K562 (cell line): ENCODE data around the gene FN3K. TPM values are rescaled to one million over a fixed set of nuclear protein-coding genes. Genes with fewer than 3 reads are reported as not detected.

Source experiments
- ADNP ChIP-seq: fragments of 200-800 bp; sonication (Bioruptor generic); IDR thresholded peaks from 2 replicates; pipeline ENCODE4 v1.6.1; 2016; ENCODE audit warnings: missing genetic modification characterization, missing compliant biosample characterization
- BHLHE40 ChIP-seq: IDR thresholded peaks from 2 replicates; pipeline ENCODE4 v1.6.1; 2011; ENCODE audit warnings: low read length, improper control_type of control experiment
- CAMTA2 ChIP-seq: fragments of 250-450 bp; sonication (Bioruptor Pico); conservative IDR thresholded peaks from 2 replicates; pipeline ENCODE4 v1.5.1; 2022
- CBFA2T3 ChIP-seq: fragments of 450-650 bp; IDR thresholded peaks from 2 replicates; pipeline ENCODE4 v1.6.1; 2017
- CSDE1 ChIP-seq, 2 experiments: fragments of 450-650 bp; IDR thresholded peaks; 2 replicates each; pipeline ENCODE4 v1.6.1; 2016; ENCODE audit warnings: mild to moderate bottlenecking in 1 of 2
- DDX20 ChIP-seq: fragments of 450-650 bp; IDR thresholded peaks from 2 replicates; pipeline ENCODE4 v1.6.1; 2016; ENCODE audit warnings: missing genetic modification characterization, low read depth, mild to moderate bottlenecking, missing compliant biosample characterization, moderate library complexity
- ELF1 ChIP-seq: fragments of 200-800 bp; sonication (Bioruptor generic); IDR thresholded peaks from 2 replicates; pipeline ENCODE4 v1.6.1; 2016; ENCODE audit warnings: missing genetic modification characterization, missing compliant biosample characterization
- FOXP1 ChIP-seq: sonication (generic); formaldehyde crosslinking; IDR thresholded peaks from 2 replicates; pipeline ENCODE4 v1.8.0; 2022; ENCODE audit warnings: mild to moderate bottlenecking, missing genetic modification reagents
- HNRNPL ChIP-seq: fragments of 200-400 bp; formaldehyde crosslinking; IDR thresholded peaks from 2 replicates; pipeline ENCODE4 v1.6.1; 2017; ENCODE audit warnings: low read depth, mild to moderate bottlenecking, low read length
- KAT7 ChIP-seq: sonication (generic); formaldehyde crosslinking; IDR thresholded peaks from 2 replicates; pipeline ENCODE4 v1.8.0; 2022; ENCODE audit warnings: missing genetic modification reagents, mild to moderate bottlenecking, borderline replicate concordance
- KDM5B ChIP-seq: fragments of 200-600 bp; sonication (generic); IDR thresholded peaks from 2 replicates; pipeline ENCODE4 v1.6.1; 2012; ENCODE audit warnings: low read depth, mild to moderate bottlenecking, moderate library complexity, low read length, control low read depth, inconsistent platforms; ENCODE audit not compliant: insufficient replicate concordance
- NFE2 ChIP-seq: IDR thresholded peaks from 2 replicates; pipeline ENCODE4 v1.6.1; 2014; ENCODE audit warnings: antibody characterized with exemption, low read depth
- SIRT6 ChIP-seq: IDR thresholded peaks from one replicate; pipeline ENCODE4 v1.6.1; 2012; ENCODE audit warnings: low read depth, mild to moderate bottlenecking, control low read depth, inconsistent platforms, low read length, moderate library complexity
- STAG1 ChIP-seq: sonication (generic); formaldehyde crosslinking; IDR thresholded peaks from 2 replicates; pipeline ENCODE4 v1.5.0; 2020; ENCODE audit warnings: missing genetic modification reagents, borderline replicate concordance
- WHSC1 ChIP-seq: IDR thresholded peaks from one replicate; pipeline ENCODE4 v1.6.1; 2012; ENCODE audit warnings: low read length, control low read depth, inconsistent platforms
- ZBTB7A ChIP-seq: IDR thresholded peaks from 2 replicates; pipeline ENCODE4 v1.6.1; 2011; ENCODE audit warnings: low read depth, mild to moderate bottlenecking, low read length, moderate library complexity, borderline replicate concordance; ENCODE audit not compliant: control insufficient read depth
- ZNF217 ChIP-seq: sonication (generic); formaldehyde crosslinking; IDR thresholded peaks from 2 replicates; pipeline ENCODE4 v1.8.0; 2022; ENCODE audit warnings: mild to moderate bottlenecking, missing genetic modification reagents
- polyA plus RNA-seq, 8 experiments: library from polyadenylated mRNA; depleted of rRNA in 4 of 8; stranded (reverse) in 5 of 8; unstranded in 3 of 8; fragments of >200 nt; fragmentation: Nextera tagmentation in 2 of 8; fragmentation: Illumina TruSeq in 1 of 8; extraction: Ambion mirVana in 2 of 8; extraction: Trizol in 1 of 8; gene quantifications; 2 replicates each; pipeline versions ENCODE4 v1.2.1 to v1.2.3, GENCODE V29; 2011 to 2014; ENCODE audit warnings: inconsistent platforms in 1 of 8, missing spikeins in 1 of 8
- total RNA-seq, 7 experiments: library from RNA; depleted of rRNA in 6 of 7; stranded (reverse); fragments of >200 nt in 6 of 7; fragmentation: Illumina TruSeq in 2 of 7; extraction: Trizol in 2 of 7; gene quantifications; 2 replicates each; pipeline versions ENCODE4 v1.2.1 to v1.2.3, GENCODE V29; 2011 to 2021; ENCODE audit warnings: low replicate concordance in 1 of 7
- TF ChIP-seq, protein P1 (sequence below): fragments of 250-450 bp; sonication (Bioruptor Pico); IDR thresholded peaks from 2 replicates; pipeline ENCODE4 v1.5.0; 2021; ENCODE audit warnings: mild to moderate bottlenecking, moderate library complexity
- TF ChIP-seq, protein P2 (sequence below): conservative IDR thresholded peaks from 2 replicates; pipeline ENCODE4 v1.6.1; 2011; ENCODE audit warnings: low read depth, mild to moderate bottlenecking, low read length; ENCODE audit not compliant: control insufficient read depth
- TF ChIP-seq, protein P3 (sequence below): sonication (generic); formaldehyde crosslinking; IDR thresholded peaks from 2 replicates; pipeline ENCODE4 v1.5.0; 2020; ENCODE audit warnings: missing genetic modification reagents
- TF ChIP-seq, protein P4 (sequence below): IDR thresholded peaks from 2 replicates; pipeline ENCODE4 v1.6.1; 2011; ENCODE audit warnings: borderline replicate concordance, low read depth, mild to moderate bottlenecking, moderate library complexity, low read length; ENCODE audit not compliant: insufficient read depth, poor library complexity, severe bottlenecking

FN3K gene
- total and polyA plus RNA-seq, 9 of the 15 experiments (the other 6 are each of a cell fraction or from before 2014, with no cell fraction given): 0.08 to 22.7 (median 3.8) TPM

DNA sequence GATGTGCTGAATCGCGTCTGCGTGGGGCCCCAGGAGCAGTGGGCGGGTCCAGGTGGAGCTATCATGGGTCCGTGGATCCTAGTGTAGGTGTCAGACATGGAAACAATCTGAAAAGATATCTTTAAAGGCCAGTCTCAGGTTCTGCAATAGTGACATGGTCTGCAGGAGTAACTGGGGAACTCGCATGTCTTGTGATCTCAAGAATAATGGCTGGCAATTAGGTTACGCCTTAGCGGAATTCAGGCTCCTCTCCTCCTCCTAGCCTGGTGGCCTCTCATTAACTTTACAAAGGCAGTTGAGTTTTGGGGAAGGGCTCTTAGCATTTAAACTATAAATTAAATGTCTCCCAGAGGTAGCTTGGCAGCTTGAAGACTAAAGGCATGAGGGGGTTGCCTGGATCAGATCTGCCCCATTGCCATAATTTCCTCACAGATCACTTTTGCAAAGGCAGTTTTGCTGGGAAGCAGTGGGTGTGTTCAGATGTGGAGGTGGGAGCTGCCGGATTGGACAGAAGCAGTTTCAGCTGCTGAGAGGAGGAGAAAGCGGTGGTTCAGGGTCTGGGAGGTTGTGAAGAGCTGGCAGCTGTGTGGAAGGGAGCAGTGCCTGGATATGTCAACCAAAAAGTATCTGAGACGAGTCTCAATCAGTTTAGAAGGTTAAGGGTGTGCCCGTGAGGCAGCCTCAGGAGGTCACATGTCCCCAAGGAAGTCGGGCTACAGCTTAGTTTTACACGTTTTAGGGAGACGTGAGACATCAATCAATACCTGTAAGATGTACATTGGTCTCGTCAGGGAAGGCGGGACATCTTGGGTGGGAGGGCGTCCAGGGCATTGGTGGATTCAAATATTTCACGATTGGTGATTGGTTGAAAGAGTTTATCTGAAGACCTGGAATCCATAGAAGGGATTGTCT is 19.1 kb downstream of the FN3K start (continued):
- TF ChIP-seq, protein P1, sequence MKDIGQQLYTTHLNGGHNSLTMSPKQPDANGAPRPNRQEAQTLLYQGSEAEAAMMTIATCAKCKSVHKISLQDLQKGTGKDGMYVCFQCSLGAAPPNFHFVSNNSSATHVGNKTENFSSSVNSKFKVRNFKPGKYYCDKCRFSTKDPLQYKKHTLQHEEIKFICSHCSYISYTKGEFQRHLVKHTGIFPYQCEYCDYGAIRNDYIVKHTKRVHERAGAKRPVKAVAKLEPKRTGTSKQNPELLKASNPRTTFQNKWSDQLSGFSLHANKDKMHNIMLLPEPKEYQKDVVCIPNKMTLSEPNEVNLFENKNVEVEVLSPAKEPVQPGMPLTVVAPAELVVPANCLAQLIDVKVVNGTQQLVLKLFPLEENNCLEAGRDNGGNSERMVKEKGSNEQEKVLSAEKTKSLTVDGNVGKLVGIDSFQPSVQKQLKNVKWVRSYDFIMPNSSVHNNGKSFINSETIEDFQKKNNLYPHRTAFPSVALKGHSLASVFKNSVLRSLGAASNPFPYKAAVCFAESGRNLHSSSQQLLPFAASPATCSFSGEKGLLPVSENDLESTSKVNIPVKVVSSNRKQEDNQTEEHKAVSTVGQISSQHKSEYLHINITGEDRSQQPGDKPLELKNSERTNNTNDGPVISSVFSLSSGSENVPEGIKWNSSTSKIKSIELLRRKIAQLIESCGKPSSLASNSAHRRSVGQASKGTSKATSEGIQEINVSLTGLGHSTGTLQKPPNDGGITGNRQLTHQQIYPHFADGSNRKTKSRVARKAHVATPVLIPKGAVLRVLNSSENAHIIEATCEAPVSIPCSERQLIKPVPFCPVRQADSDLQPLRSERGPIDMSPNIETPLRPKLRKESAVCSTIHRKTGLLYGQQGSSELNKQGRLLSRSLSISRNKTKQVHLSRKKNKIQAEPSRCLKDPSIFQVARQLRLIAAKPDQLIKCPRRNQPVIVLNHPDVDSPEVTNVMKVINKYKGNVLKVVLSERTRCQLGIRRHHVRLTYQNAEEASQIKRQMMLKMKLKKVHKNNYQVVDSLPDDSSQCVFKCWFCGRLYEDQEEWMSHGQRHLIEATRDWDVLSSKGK (CRISPR knock-in tag): no peak
- no peak for TF ChIP-seq ZBTB7A
- TF ChIP-seq, protein P2, sequence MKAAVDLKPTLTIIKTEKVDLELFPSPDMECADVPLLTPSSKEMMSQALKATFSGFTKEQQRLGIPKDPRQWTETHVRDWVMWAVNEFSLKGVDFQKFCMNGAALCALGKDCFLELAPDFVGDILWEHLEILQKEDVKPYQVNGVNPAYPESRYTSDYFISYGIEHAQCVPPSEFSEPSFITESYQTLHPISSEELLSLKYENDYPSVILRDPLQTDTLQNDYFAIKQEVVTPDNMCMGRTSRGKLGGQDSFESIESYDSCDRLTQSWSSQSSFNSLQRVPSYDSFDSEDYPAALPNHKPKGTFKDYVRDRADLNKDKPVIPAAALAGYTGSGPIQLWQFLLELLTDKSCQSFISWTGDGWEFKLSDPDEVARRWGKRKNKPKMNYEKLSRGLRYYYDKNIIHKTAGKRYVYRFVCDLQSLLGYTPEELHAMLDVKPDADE: no peak
- no peak for TF ChIP-seq SIRT6
- no peak for TF ChIP-seq KDM5B
- TF ChIP-seq KAT7 (CRISPR knock-in tag): no peak
- no peak for TF ChIP-seq CSDE1 (IDR thresholded peaks at IDR 0.05)
- no peak for TF ChIP-seq CAMTA2
- no peak for TF ChIP-seq HNRNPL
- TF ChIP-seq WHSC1: no peak
- TF ChIP-seq STAG1 (CRISPR knock-in tag): no peak
- peak; percentile 67 for TF ChIP-seq BHLHE40
- no peak for TF ChIP-seq DDX20 (tag)
- no peak for TF ChIP-seq NFE2
- TF ChIP-seq, protein P3, sequence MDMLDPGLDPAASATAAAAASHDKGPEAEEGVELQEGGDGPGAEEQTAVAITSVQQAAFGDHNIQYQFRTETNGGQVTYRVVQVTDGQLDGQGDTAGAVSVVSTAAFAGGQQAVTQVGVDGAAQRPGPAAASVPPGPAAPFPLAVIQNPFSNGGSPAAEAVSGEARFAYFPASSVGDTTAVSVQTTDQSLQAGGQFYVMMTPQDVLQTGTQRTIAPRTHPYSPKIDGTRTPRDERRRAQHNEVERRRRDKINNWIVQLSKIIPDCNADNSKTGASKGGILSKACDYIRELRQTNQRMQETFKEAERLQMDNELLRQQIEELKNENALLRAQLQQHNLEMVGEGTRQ: peak; percentile 76
- TF ChIP-seq ZNF217 (CRISPR knock-in tag): no peak
- no peak for TF ChIP-seq ELF1 (tag)
- TF ChIP-seq CBFA2T3: no peak
- TF ChIP-seq, protein P4, sequence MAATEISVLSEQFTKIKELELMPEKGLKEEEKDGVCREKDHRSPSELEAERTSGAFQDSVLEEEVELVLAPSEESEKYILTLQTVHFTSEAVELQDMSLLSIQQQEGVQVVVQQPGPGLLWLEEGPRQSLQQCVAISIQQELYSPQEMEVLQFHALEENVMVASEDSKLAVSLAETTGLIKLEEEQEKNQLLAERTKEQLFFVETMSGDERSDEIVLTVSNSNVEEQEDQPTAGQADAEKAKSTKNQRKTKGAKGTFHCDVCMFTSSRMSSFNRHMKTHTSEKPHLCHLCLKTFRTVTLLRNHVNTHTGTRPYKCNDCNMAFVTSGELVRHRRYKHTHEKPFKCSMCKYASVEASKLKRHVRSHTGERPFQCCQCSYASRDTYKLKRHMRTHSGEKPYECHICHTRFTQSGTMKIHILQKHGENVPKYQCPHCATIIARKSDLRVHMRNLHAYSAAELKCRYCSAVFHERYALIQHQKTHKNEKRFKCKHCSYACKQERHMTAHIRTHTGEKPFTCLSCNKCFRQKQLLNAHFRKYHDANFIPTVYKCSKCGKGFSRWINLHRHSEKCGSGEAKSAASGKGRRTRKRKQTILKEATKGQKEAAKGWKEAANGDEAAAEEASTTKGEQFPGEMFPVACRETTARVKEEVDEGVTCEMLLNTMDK: no peak
- TF ChIP-seq FOXP1 (CRISPR knock-in tag): no peak
- no peak for TF ChIP-seq ADNP (tag)
